ENCODE results near the gene PROSER2.

Gene PROSER2

DNA sequence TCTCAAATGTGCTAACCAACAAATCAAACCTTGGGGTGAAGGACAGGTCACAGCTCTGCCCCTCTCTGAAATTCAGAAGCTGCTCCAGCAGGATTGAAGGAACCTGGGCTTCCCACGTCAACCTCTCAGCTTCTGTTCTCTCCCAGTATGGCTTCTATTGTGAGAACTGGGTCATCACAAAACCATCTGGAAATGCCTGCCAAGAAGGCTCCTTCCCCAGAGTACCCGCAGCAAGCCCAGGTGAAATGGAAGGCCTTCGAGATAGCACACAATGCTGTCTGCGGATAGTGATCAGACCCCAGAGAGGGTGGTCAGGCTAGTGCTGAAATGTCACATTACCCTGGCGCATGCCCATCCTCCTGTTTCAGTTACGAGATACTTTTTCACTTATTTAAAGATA lies 16.4 kb upstream of the PROSER2 start:
- Histone ChIP-seq H3K36me3 (no peaks in the 10 kb centered on the region), H3K9me3 (ENCODE audit: severe bottlenecking) (no peaks in the 10 kb centered on the region), H3K27ac (no peak overlapping the region), H3K4me3 (ENCODE audit: low read depth, low read length) (no peak overlapping the region), H3K27me3 (ENCODE audit: insufficient read depth, low read depth, severe bottlenecking) (no peaks in the 10 kb centered on the region)
- TF ChIP-seq, protein P1, sequence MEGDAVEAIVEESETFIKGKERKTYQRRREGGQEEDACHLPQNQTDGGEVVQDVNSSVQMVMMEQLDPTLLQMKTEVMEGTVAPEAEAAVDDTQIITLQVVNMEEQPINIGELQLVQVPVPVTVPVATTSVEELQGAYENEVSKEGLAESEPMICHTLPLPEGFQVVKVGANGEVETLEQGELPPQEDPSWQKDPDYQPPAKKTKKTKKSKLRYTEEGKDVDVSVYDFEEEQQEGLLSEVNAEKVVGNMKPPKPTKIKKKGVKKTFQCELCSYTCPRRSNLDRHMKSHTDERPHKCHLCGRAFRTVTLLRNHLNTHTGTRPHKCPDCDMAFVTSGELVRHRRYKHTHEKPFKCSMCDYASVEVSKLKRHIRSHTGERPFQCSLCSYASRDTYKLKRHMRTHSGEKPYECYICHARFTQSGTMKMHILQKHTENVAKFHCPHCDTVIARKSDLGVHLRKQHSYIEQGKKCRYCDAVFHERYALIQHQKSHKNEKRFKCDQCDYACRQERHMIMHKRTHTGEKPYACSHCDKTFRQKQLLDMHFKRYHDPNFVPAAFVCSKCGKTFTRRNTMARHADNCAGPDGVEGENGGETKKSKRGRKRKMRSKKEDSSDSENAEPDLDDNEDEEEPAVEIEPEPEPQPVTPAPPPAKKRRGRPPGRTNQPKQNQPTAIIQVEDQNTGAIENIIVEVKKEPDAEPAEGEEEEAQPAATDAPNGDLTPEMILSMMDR (IDR thresholded peaks at IDR 0.05; ENCODE audit: low read depth, low read length) = no peak
- no peak for DNase-seq

DNA sequence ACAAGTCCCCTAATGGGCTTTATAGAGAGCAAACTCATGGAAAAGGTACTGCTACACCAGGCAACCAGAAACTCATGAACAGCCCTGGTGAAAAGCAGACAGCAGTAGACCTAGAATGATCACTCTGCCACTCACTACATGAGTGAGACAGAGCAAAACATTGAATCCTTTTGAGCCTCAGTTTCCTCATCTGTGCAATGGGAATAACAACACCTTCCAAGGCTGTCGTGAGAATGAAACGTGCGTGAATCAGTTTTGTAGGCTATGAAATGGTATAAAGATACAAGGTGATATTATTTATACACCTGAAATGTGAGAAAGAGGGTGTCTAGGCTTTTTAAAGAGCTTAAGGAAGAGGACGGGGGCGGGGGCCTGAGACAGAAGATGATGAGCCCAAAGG lies 14.3 kb upstream of the PROSER2 start:
- TF ChIP-seq, protein P1 (IDR thresholded peaks at IDR 0.05; ENCODE audit: low read depth, low read length) = no peak
- Histone ChIP-seq H3K27ac (no peak overlapping the region), H3K27me3 (ENCODE audit: insufficient read depth, low read depth, severe bottlenecking) (no peaks in the 10 kb centered on the region), H3K4me3 (ENCODE audit: low read depth, low read length) (no peak overlapping the region), H3K36me3 (no peaks in the 10 kb centered on the region), H3K9me3 (ENCODE audit: severe bottlenecking) (no peaks in the 10 kb centered on the region)
- DNase-seq = no peak

DNA sequence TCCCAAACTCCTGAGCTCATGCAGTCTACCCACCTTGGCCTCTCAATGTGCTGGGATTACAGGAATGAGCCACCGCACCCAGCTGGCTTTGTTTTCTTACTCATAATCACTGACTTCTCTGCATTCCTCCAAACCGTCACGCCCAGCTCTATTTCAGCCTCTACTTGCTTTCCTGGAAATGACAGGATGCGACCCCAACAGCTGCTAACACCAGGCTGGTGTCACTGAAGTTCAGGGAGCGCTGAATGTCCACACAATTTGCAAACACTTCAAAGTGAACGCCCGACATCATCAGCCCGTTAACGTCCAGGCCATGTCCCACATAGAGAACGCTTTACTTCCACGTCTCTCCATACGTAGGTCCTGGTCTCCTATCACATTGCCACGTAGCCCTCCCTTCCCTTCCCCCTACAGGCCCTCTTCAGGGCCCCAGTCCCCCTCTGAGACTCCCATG lies 12.8 kb upstream of the PROSER2 start:
- H3K36me3 ChIP-seq = no peaks in the 10 kb centered on the region
- H3K27ac ChIP-seq = no peak overlapping the region

DNA sequence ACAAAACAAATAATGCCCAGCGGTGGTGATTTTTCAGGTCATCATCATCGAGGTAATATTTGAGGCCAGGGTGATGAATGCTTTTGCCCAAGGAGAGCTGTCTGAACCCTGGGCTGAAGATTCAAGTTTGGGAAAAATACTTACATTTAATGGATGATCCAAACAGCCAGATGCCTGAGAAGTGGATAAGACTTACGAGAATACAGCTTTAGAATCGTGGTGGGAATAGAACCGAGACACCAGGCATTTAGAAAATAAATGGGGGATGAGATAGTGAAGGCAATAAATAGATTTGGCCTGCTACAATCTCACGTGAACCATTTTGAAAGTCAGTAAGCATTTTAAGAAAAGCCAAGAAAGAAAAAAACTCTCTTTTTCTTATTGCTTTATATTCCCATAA lies 12.2 kb upstream of the PROSER2 start:
- Histone ChIP-seq H3K27me3 (ENCODE audit: insufficient read depth, low read depth, severe bottlenecking) (no peaks in the 10 kb centered on the region), H3K36me3 (no peaks in the 10 kb centered on the region), H3K9me3 (ENCODE audit: severe bottlenecking) (no peaks in the 10 kb centered on the region), H3K27ac (no peak overlapping the region), H3K4me3 (ENCODE audit: low read depth, low read length) (no peak overlapping the region)
- TF ChIP-seq, protein P1 (IDR thresholded peaks at IDR 0.05; ENCODE audit: low read depth, low read length) = no peak
- no peak for DNase-seq

More for the DNA sequence above, 12.8 kb upstream of the PROSER2 start:
- no peak overlapping the region for H3K4me3 ChIP-seq (ENCODE audit: low read depth, low read length)
- no peaks in the 10 kb centered on the region for H3K9me3 ChIP-seq (ENCODE audit: severe bottlenecking)
- no peaks in the 10 kb centered on the region for H3K27me3 ChIP-seq (ENCODE audit: insufficient read depth, low read depth, severe bottlenecking)
- no peak for DNase-seq
- TF ChIP-seq, protein P1 (IDR thresholded peaks at IDR 0.05; ENCODE audit: low read depth, low read length) = no peak

DNA sequence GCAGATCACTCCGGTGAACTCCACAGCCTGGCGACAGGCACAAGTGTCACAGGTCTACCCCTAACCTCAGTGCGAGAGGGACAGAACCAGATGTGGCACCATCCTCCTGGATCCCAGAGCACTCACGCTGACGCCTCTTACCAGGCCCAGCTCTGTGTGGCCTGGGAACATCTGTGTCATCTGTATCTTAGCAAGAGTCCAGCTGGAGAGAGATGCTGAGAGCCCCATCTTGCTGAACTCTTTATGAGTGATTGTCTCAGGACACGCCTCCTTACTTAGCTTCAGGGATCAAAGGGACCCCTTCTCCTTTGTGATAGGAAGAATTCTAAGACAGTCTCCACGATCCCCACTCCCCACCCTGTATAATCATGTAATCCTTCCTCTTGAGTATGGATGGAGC lies 10.0 kb upstream of the PROSER2 start:
- Histone ChIP-seq H3K27me3 (ENCODE audit: insufficient read depth, low read depth, severe bottlenecking) (no peaks in the 10 kb centered on the region), H3K27ac (no peak overlapping the region), H3K4me3 (ENCODE audit: low read depth, low read length) (no peak overlapping the region), H3K36me3 (no peaks in the 10 kb centered on the region), H3K9me3 (ENCODE audit: severe bottlenecking) (no peaks in the 10 kb centered on the region)
- DNase-seq = no peak
- TF ChIP-seq, protein P1 (IDR thresholded peaks at IDR 0.05; ENCODE audit: low read depth, low read length) = no peak

DNA sequence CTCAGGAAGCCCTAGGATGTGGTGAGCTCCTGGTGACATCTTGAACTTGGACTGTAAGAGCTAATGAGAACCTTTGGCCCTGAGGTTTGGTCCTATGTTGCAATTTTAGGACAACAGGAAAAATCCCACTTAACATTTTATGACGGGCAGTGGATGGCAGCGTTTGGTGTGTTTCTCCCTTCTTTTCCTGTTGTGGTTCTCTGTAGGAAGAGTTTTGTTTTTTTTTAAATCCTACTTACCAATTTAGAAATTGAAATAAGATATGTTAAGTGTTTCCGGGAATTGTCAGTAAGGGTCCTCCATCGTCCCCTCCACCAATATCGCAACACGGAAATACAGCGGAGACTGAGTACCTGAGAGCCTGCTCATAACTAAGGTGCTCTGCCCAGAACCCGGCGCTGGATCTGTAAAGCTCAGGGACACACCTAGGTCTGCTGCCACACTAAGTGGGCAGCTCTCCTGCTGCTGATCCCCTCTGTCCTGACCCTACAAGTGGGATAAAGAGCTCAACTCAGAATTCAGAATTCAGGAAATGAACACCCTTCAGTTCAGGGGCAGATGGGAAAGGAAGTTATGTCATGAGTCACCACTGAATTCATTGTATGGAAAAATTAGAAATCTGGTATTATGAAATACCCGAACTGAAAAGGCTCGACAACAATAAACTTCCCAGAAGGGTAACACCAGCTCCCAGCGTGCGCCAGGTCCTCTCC lies 9.1 kb upstream of the PROSER2 start:
- no peak overlapping the region for H3K27ac ChIP-seq
- DNase-seq = no peak

More for the DNA sequence above, 9.1 kb upstream of the PROSER2 start:
- Histone ChIP-seq H3K27me3 (ENCODE audit: insufficient read depth, low read depth, severe bottlenecking) (no peaks in the 10 kb centered on the region), H3K9me3 (ENCODE audit: severe bottlenecking) (no peaks in the 10 kb centered on the region), H3K4me3 (ENCODE audit: low read depth, low read length) (no peak overlapping the region), H3K36me3 (no peaks in the 10 kb centered on the region)
- TF ChIP-seq, protein P1 (IDR thresholded peaks at IDR 0.05; ENCODE audit: low read depth, low read length) = no peak
